Right cardiac atrium (tissue), 5 donors: ENCODE measurements around the gene MTFR2. TPM values are rescaled to one million over a fixed set of nuclear protein-coding genes. Genes with fewer than 3 reads are reported as not detected.
"Not testable (repeated sequence)": the region's sequence is repeated elsewhere in the genome, so short reads cannot be mapped to it uniquely, and the experiment has no call there.

Experiments used
- ATAC-seq, 2 donors: fragments of 200-7000 bp; cut with Tn5 transposase; one replicate each; pipeline versions ENCODE4 v1.8.0 to v1.9.1; 2020; ENCODE audit warnings: moderate library complexity in 2 of 2, mild to moderate bottlenecking in 1 of 2
- DNase-seq, 3 donors: peaks; one replicate each; pipeline ENCODE4 v3.0.0-alpha.2; 2020
- H3K27ac ChIP-seq: one replicate; pipeline ENCODE4 v1.5.1; 2013; ENCODE audit warnings: mild to moderate bottlenecking, low read length, control low read depth, moderate library complexity
- H3K27me3 ChIP-seq: one replicate; pipeline ENCODE4 v1.6.1; 2013; ENCODE audit not compliant: control insufficient read depth, insufficient read depth
- H3K4me1 ChIP-seq: one replicate; pipeline ENCODE4 v1.6.1; 2013; ENCODE audit warnings: low read length; ENCODE audit not compliant: control insufficient read depth, insufficient read depth
- H3K4me3 ChIP-seq: one replicate; pipeline ENCODE4 v1.5.1; 2013; ENCODE audit warnings: low read length, control low read depth
- H3K9me3 ChIP-seq: one replicate; pipeline ENCODE4 v1.6.1; 2013; ENCODE audit warnings: low read length; ENCODE audit not compliant: control insufficient read depth
- WGBS: extraction: QIAGEN DNeasy Blood & Tissue Kit; methylation state at CpG from one replicate; pipeline ENCODE4 v1.1.7; 2013; 5-methylcytosine and 5-hydroxymethylcytosine counted together
- intact Hi-C, 4 donors: fragments of 100-400 bp; cut with DNase I; formaldehyde crosslinking; loops; one replicate each; pipeline versions ENCODE4 v1.11.0 to v1.14.0; 2022 to 2023
- polyA plus RNA-seq: library from polyadenylated mRNA; stranded (reverse); fragments of 200-250 nt; gene quantifications from one replicate; pipeline ENCODE4 v1.2.3, GENCODE V29; 2013
- total RNA-seq, 4 donors: library from RNA; stranded (reverse); fragmentation: NEBNext Ultra II Directional; extraction: Animal tissue kit (Norgen Biotek cat#: 25700); gene quantifications; one replicate each; pipeline ENCODE4 v1.2.1, GENCODE V29; 2021
- donor health status: healthy with polysubstance abuse.
- donor health status: DM: no; HTN: yes; CAD: no.
- donor health status: DM: no; HTN: no; CAD: no.
- donor health status: DM: no; HTN: yes; CAD: no; lungs with severe emphysema.
- donor health status: DM: yes; HTN: yes; CAD: no.

The MTFR2 gene
- total and polyA plus RNA-seq, 5 donors, result 0.07 to 1.2 (median 0.71) TPM; not detected in 2

DNA sequence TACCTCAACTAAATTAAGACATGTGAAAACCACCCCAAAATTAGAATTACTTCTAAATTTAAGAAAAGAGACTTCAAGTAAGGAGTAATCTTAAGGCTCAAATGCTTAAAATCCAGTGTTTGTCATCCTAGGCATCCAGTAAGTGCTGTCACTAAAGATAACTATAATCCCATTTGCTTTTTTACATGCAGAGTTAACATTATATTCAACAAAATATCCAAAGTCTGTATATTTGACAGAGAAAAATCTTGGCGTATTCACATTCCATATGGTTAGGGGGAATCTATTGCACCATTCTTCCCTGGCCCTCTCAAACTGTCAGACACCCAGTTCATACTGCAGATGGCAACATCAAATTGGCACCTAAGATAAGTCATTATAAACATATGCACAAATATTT lies 17.4 kb downstream of the MTFR2 start:
- DNase-seq, result no peak
- H3K27ac ChIP-seq, result no peak overlapping the region
- no peak for ATAC-seq
- no peaks in the 10 kb centered on the region for H3K27me3 ChIP-seq
- WGBS, result 96% methylated on average over 1 of the region's 1 CpG
- no peaks in the 10 kb centered on the region for H3K9me3 ChIP-seq
- intact Hi-C loops, result no loop called here
- H3K4me3 ChIP-seq, result no peak overlapping the region
- no peaks in the 10 kb centered on the region for H3K4me1 ChIP-seq

DNA sequence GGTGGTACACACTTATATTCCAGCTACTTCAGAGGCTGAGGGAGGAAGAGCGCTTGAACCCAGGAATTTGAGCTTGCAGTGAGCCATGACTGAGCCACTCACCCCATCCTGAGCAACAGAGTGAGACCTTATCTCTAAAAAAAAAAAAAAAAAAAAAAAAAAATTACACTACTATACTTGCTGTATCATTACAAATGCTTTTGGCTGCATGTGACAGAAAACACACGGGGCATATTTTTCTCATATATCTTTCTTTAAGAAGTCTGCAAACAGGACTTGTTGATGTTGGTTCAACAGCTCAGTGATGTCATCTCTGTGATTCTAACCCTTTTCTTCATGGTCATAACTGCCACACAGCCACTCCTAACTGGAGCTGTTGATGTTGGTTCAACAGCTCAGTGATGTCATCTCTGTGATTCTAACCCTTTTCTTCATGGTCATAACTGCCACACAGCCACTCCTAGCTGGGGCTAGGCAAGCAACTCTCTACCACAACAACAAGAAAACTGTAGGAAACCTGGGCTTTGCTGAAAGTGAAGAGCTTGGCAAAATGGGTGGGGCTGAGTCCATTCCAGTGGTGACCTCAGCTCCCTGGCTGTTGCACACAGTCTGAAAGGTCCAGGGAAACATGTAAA lies 19.8 kb downstream of the MTFR2 start:
- 78% methylated on average over 2 of the region's 2 CpGs for WGBS
- Histone ChIP-seq H3K27me3 (no peaks in the 10 kb centered on the region), H3K4me1 (no peaks in the 10 kb centered on the region), H3K9me3 (no peaks in the 10 kb centered on the region), H3K4me3 (no peak overlapping the region), H3K27ac (no peak overlapping the region)
- DNase-seq (peak in 1 of 3 donors; percentile 63), ATAC-seq (peak in 1 of 2 donors; percentile 40)
- intact Hi-C loops, result no loop called here

DNA sequence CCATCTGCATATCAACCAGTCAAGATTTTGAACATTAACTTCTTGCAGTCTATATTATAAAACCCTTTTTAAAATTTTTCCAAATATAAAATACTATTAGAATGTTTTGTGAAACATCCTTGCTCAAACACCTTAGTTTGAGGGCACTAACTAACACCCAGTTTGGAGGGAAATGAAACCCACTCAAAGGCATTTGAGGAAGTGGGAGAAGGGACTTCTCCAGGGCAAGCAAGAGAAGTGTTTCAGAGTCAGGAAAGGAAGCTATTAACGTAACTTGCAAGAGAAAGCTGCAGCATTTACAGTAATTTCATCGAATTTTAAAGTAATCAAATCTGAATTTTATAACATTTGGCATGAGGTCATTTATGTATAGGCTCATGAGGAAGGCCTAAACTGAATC lies 21.3 kb downstream of the MTFR2 start:
- no peak overlapping the region for H3K4me3 ChIP-seq
- no peaks in the 10 kb centered on the region for H3K9me3 ChIP-seq
- ATAC-seq, result no peak
- intact Hi-C loops, result loop anchor here in 3 of 4 donors (5.0 to 10.0 kb wide), 4 partner anchors 197 to 804 kb away; no protein-coding TSS in a partner anchor
- no peaks in the 10 kb centered on the region for H3K4me1 ChIP-seq
- no peak overlapping the region for H3K27ac ChIP-seq
- WGBS, result 85% methylated on average over 2 of the region's 2 CpGs
- DNase-seq, result no peak
- H3K27me3 ChIP-seq, result no peaks in the 10 kb centered on the region

DNA sequence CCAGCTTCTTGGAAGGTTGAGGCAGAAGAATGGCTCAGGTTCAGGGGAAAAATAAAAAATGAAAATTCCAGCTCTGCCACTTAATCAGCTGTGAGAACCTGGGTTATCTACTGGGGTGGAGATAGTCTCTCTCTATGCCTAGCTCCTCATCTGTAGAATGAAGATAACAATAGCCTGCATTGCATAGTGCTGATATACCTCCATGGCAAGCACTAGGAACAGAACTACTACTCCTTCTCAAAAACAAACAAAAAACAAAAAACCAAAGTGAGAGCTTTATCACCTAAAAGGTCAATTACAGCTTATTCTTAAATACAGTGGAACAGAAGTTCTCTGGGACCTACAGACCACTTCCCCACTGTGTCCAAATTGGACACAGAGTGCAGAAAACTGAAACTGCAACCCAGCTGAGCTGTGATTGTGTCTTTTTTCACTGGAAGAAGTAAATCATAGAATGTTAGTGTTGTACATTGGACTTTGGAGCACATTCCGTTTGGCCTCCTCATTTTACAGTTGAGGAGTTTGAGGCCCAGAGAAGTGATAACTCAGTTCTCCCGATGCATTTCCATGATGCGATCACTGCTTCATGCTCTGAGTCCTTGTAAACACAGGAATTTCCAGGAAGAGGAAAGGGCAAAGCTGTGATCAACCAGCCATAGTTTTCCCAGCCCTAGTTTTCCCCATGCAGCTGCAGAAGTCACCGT lies 23.3 kb downstream of the MTFR2 start:
- DNase-seq (no peak), ATAC-seq (peak; percentile 48 to 59)
- intact Hi-C loops, result loop anchor here in 3 of 4 donors (2.0 to 10.0 kb wide), 5 partner anchors 195 to 802 kb away; no protein-coding TSS in a partner anchor
- Histone ChIP-seq H3K4me3 (peak overlapping the region; percentile 44), H3K9me3 (no peaks in the 10 kb centered on the region), H3K27me3 (no peaks in the 10 kb centered on the region), H3K4me1 (no peaks in the 10 kb centered on the region), H3K27ac (no peak overlapping the region)
- 79% methylated on average over 4 of the region's 4 CpGs for WGBS

DNA sequence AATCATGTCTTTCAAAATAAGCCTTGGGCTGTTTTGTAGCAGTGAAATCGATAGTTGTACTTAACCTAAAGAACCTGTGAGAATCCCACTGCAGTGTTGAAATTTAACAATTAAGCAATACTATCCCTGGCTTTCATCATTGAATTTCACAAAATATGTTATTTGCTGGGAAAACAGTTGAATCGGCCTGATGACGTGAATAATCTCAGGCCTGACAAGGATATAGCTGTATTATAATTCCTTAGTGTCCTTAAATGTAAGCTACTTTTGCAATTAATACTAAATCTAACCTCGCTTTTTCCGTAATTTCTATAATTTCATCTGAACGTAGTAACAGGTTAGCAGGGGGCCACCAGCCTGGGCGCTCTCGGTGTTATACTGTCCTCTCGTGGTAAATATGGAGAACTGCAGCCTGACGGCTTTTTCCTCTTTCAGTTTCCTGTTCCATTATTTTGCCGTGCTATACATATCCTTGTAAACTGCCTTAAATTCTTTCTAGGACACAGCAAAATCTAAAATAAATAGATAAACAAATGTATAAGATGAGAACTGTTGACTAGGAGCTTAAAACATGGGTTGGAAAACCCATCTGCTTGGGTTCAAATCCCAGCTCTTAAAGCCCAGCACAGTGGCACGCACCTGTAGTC lies 24.0 kb downstream of the MTFR2 start:
- ATAC-seq, result peak; percentile 86 to 87
- Histone ChIP-seq H3K27ac (no peak overlapping the region), H3K4me1 (no peaks in the 10 kb centered on the region), H3K27me3 (no peaks in the 10 kb centered on the region), H3K4me3 (peak overlapping the region; percentile 44), H3K9me3 (no peaks in the 10 kb centered on the region)
- DNase-seq, result peak in 2 of 3 donors; percentile 29 to 72
- 20% methylated on average over 12 of the region's 12 CpGs for WGBS
- intact Hi-C loops, result loop anchor here in 3 of 4 donors (2.0 to 10.0 kb wide), 5 partner anchors 194 to 801 kb away; no protein-coding TSS in a partner anchor

DNA sequence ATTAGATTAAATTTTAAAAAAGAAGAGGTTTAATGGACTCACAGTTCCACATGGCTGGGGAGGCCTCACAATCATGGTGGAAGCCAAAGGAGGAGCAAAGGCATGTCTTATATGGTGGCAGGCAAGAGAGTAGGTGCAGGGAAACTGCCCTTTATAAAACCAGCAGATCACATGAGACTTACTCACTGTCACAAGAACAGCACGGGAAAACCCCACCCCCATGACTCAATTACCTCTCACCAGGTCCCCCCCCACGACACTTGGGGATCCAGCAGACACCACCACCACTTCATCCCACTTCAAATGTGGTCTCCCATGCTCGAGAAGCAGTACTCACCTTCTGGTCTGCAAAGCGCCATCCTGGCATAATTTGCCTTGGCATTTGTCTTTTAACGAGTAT lies 24.6 kb downstream of the MTFR2 start:
- Histone ChIP-seq H3K9me3 (no peaks in the 10 kb centered on the region), H3K27ac (no peak overlapping the region), H3K4me1 (no peaks in the 10 kb centered on the region), H3K27me3 (no peaks in the 10 kb centered on the region), H3K4me3 (no peak overlapping the region)
- intact Hi-C loops, result loop anchor here (2.0 to 10.0 kb wide), 5 partner anchors 193 to 801 kb away; no protein-coding TSS in a partner anchor
- 75% methylated on average over 5 of the region's 5 CpGs for WGBS
- ATAC-seq, result no peak
- DNase-seq, result no peak

DNA sequence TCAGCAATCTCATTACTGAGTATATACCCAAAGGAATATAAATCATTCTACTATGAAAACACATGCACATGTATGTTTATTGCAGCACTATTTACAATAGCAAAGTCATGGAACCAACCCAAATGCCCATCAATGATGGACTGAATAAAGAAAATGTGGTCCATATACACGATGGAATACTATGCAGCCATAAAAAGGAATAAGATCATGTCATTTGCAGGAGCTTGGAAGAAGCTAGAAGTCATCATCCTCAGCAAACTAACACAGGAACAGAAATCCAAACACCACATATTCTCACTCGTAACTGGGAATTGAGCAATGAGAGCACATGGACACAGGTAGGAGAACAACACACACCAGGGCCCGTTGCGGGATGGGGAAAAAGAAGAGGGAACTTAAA lies 25.1 kb downstream of the MTFR2 start:
- 94% methylated on average over 4 of the region's 4 CpGs for WGBS
- not testable (repeated sequence) for H3K9me3 ChIP-seq, H3K27me3 ChIP-seq, H3K27ac ChIP-seq, ATAC-seq, DNase-seq, H3K4me1 ChIP-seq, H3K4me3 ChIP-seq
- intact Hi-C loops, result loop anchor here (2.0 to 10.0 kb wide), 5 partner anchors 193 to 800 kb away; no protein-coding TSS in a partner anchor

DNA sequence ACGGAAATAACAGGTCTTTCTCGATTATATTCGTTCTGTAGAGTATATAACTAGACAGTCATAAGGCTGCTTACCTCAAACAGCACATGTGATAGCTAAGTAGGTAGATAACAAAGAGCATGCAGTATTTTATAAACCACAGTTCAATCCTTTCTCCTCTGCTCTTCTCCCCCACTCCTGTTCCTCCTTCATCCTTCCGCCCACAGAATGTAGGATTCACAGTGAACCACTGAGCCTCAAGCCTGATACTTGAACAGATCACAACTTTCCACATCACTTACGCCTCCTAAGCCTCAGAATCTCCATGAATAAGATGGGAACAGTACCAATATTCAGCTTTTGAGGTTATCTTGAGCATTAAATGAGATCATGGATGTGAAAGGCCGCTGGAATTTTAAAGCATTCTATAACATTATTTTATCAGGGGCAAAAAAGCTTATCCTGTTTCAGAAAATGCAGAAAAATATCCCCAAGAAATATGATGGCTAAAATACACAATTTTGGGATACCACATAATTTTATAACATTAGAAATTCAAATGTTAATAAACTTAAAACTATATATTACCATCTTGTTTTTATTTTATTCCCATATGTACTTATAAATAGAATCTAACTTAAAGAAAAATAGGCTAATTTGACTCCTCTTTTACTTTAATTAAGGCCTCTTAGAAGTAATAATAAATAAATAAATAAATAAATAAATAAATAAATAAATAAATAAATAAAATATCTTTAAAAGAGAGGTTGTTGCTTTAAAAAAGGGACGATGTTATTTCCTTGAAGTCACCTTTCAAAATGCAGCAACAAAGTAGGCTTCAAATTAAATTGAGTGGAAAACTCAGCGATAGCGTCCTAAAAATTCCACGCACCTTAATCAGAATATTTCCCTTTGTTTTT lies 33.4 kb downstream of the MTFR2 start:
- no peak for DNase-seq
- ATAC-seq, result no peak
- intact Hi-C loops, result loop anchor here in 1 of 4 donors (10.0 kb wide), 1 partner anchor 192 kb away; no protein-coding TSS in a partner anchor
- Histone ChIP-seq H3K4me1 (no peaks in the 10 kb centered on the region), H3K9me3 (no peaks in the 10 kb centered on the region), H3K27ac (no peak overlapping the region), H3K4me3 (no peak overlapping the region), H3K27me3 (no peaks in the 10 kb centered on the region)
- 83% methylated on average over 10 of the region's 10 CpGs for WGBS

DNA sequence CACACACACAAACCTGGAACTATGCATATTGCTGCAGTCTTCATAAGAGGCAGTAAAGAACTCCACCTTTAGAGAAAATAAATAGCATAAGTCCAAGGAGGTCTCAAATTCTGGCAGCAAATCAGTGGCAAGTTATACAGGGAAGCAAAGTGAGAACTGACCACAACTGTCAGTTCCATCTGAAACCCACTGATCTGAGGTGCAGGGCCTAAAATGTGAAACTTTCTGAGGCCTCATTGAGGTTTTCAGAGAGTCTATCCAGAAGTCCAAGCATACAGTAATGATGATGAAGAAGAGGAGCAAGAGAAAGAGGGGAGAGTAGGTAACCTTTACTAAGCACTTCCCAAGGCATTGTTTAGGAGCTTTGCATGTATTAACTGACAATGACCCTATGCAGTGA lies 36.3 kb downstream of the MTFR2 start:
- ATAC-seq (no peak), DNase-seq (no peak)
- H3K9me3 ChIP-seq, result no peaks in the 10 kb centered on the region
- H3K27ac ChIP-seq, result no peak overlapping the region
- intact Hi-C loops, result loop anchor here in 1 of 4 donors (10.0 kb wide), 1 partner anchor 189 kb away; no protein-coding TSS in a partner anchor
- no peaks in the 10 kb centered on the region for H3K27me3 ChIP-seq
- H3K4me3 ChIP-seq, result no peak overlapping the region
- no peaks in the 10 kb centered on the region for H3K4me1 ChIP-seq

DNA sequence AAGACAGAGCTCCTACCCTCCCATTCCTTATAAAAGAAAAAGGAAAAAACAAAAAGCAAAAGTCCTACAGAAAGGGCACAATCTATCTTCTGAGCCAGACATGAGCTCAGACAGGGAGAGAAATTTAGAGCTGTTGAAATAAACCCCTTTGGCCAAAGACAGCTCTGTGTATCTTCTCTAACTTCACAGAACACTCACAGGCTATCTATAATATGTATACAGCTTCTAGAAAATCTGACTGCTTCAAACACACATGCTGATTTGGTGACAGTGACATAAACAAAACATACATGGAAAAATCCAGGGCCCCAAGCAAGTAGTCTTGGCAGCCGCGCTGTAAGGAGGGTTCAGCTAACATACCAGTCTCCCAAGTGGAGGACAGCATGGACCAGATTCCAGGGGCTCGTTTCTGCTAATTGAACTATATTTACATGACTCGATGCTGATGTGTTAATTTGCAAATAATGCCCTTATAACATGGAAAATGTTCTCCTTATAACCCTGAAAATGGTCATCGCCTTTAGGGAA lies 37.0 kb downstream of the MTFR2 start:
- H3K27me3 ChIP-seq, result no peaks in the 10 kb centered on the region
- intact Hi-C loops, result loop anchor here in 1 of 4 donors (10.0 kb wide), 1 partner anchor 188 kb away; no protein-coding TSS in a partner anchor
- H3K9me3 ChIP-seq, result no peaks in the 10 kb centered on the region
- H3K27ac ChIP-seq, result no peak overlapping the region
- ATAC-seq, result no peak
- no peak for DNase-seq
- WGBS, result 60% methylated on average over 5 of the region's 5 CpGs
- H3K4me1 ChIP-seq, result no peaks in the 10 kb centered on the region
- H3K4me3 ChIP-seq, result no peak overlapping the region
